Measurements from ENCODE around the gene BBS9.

GRCh38 chr7:33628894-33629293, 499.5 kb downstream of the BBS9 start:
- TF ChIP-seq POLR2AphosphoS5 (IDR thresholded peaks at IDR 0.05; ENCODE audit: insufficient read depth, low read depth, low read length) (no peak), CTCF (IDR thresholded peaks at IDR 0.05; ENCODE audit: extremely low read depth in 1 of 2, insufficient read depth in 1 of 2, low read depth in 1 of 2, low read length in 2 of 2) (no peak), FOS (IDR thresholded peaks at IDR 0.05; ENCODE audit: borderline replicate concordance, insufficient read depth, low read length) (no peak), EZH2 (IDR thresholded peaks at IDR 0.05; ENCODE audit: borderline replicate concordance, low read depth, low read length, severe bottlenecking) (no peak), POLR2A (IDR thresholded peaks at IDR 0.05; ENCODE audit: low read depth, low read length) (no peak), MYC (IDR thresholded peaks at IDR 0.05; ENCODE audit: low read depth, low read length) (no peak), MAX (IDR thresholded peaks at IDR 0.05; ENCODE audit: insufficient read depth, insufficient read length) (no peak), JUN (IDR thresholded peaks at IDR 0.05; ENCODE audit: borderline replicate concordance, insufficient read depth, insufficient read length, low read depth) (no peak), GATA2 (IDR thresholded peaks at IDR 0.05; ENCODE audit: insufficient read depth, insufficient read length, low read depth, low read length) (no peak)

Measured in endothelial cell of umbilical vein (primary cell).